Psoas muscle (tissue), 8 donors: Measurements from ENCODE around the gene UGP2. TPM values are rescaled to one million over a fixed set of nuclear protein-coding genes. Genes with fewer than 3 reads are reported as not detected.
A peak's percentile ranks its signal among the peaks of the same experiment; 100 is the strongest.

Experiments used
- ATAC-seq, 4 donors: fragments of 200-7000 bp; cut with Tn5 transposase; one replicate each; pipeline ENCODE4 v1.9.1; 2020; ENCODE audit warnings: moderate library complexity in 3 of 4, mild to moderate bottlenecking in 2 of 4
- DNase-seq, 2 donors: peaks; one replicate each; pipeline ENCODE4 v3.0.0-alpha.2; 2020
- H3K27ac ChIP-seq: fragments of 200-600 bp; one replicate; pipeline ENCODE4 v1.8.0; 2022
- H3K27me3 ChIP-seq, 3 donors: fragments of 200-600 bp in 1 of 3; one replicate each; pipeline versions ENCODE4 v1.6.1 to v1.8.0; 2013 to 2022; ENCODE audit warnings: low read length in 2 of 3, mild to moderate bottlenecking in 2 of 3, moderate library complexity in 1 of 3; ENCODE audit not compliant: insufficient read depth in 3 of 3
- H3K36me3 ChIP-seq, 2 donors: fragments of 200-600 bp in 1 of 2; one replicate each; pipeline versions ENCODE4 v1.6.1 to v1.8.0; 2013 to 2022; ENCODE audit warnings: low read depth in 1 of 2, mild to moderate bottlenecking in 1 of 2, moderate library complexity in 1 of 2; ENCODE audit not compliant: insufficient read depth in 1 of 2
- H3K4me1 ChIP-seq: fragments of 200-600 bp; one replicate; pipeline ENCODE4 v1.8.0; 2022
- H3K4me3 ChIP-seq: fragments of 200-600 bp; one replicate; pipeline ENCODE4 v1.8.0; 2022; ENCODE audit warnings: mild to moderate bottlenecking
- H3K9me3 ChIP-seq: fragments of 200-600 bp; one replicate; pipeline ENCODE4 v1.8.0; 2022
- WGBS, 3 donors: extraction: QIAGEN DNeasy Blood & Tissue Kit; methylation state at CpG; one replicate each; pipeline versions ENCODE4 v1.1.6 to v1.1.7; 2013; 5-methylcytosine and 5-hydroxymethylcytosine counted together
- intact Hi-C, 2 donors: fragments of 100-400 bp; cut with DNase I; formaldehyde crosslinking; loops; one replicate each; pipeline versions ENCODE4 v1.11.0 to v1.14.2; 2022
- polyA plus RNA-seq, 3 donors: library from polyadenylated mRNA; stranded (reverse); fragments of 200-250 nt; gene quantifications; one replicate each; pipeline ENCODE4 v1.2.3, GENCODE V29; 2013
- total RNA-seq, 4 donors: library from RNA; stranded (reverse); fragmentation: NEBNext Ultra II Directional in 2 of 4; extraction: Animal tissue kit (Norgen Biotek cat#: 25700) in 2 of 4; gene quantifications; one replicate each; pipeline versions ENCODE4 v1.2.1 to v1.2.4, GENCODE V29; 2021 to 2023
- TF ChIP-seq, protein P1 (sequence below): fragments of 200-600 bp; IDR thresholded peaks from one replicate; pipeline ENCODE4 v1.8.0; 2022; ENCODE audit warnings: antibody characterized with exemption
- donor health status: healthy with polysubstance abuse.
- donor health status: DM: no; HTN: no; CAD: no; lungs with moderate emphysema.
- donor health status: Bipolar disorder and iron deficiency.
- donor health status: healthy.
- donor health status: DM: yes; HTN: yes; CAD: no.
- donor health status: DM: no; HTN: no; CAD: no.
- donor health status: DM: no; HTN: no; CAD: no.
- donor health status: DM: yes; HTN: yes; CAD: no.

Gene UGP2
- total and polyA plus RNA-seq, 7 donors = 391 to 903 (median 520) TPM

DNA sequence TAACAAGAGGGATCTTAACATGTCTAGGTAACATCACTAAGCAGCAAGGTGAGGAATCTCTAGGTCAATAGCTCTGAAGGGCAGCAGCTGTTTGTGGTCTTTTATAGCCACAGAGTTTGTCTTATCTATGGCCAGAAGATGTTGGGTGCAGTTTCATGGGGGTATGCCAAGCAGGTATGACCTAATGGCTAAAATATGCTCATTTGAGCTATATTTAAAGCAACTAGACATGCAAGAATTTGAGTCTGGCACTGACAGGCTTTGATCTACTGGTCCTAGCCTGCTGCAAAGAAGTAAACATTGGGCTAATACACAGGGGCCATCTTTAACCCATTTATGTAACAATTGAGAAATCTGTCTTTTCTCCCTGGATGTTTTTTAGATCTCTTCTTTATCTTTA is 13.9 kb upstream of the UGP2 start:
- TF ChIP-seq, protein P1, sequence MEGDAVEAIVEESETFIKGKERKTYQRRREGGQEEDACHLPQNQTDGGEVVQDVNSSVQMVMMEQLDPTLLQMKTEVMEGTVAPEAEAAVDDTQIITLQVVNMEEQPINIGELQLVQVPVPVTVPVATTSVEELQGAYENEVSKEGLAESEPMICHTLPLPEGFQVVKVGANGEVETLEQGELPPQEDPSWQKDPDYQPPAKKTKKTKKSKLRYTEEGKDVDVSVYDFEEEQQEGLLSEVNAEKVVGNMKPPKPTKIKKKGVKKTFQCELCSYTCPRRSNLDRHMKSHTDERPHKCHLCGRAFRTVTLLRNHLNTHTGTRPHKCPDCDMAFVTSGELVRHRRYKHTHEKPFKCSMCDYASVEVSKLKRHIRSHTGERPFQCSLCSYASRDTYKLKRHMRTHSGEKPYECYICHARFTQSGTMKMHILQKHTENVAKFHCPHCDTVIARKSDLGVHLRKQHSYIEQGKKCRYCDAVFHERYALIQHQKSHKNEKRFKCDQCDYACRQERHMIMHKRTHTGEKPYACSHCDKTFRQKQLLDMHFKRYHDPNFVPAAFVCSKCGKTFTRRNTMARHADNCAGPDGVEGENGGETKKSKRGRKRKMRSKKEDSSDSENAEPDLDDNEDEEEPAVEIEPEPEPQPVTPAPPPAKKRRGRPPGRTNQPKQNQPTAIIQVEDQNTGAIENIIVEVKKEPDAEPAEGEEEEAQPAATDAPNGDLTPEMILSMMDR = no peak
- intact Hi-C loops = no loop called here
- ATAC-seq = peak; percentile 67 to 79 (median 76)

GRCh38 chr2:63831176-63831575 is 10.5 kb upstream of the UGP2 start:
- intact Hi-C loops = no loop called here
- Histone ChIP-seq H3K4me1 (peaks cover 13% of the 10 kb centered on the region), H3K36me3 (no peaks in the 10 kb centered on the region), H3K4me3 (no peak overlapping the region), H3K27ac (no peak overlapping the region), H3K27me3 (no peaks in the 10 kb centered on the region), H3K9me3 (no peaks in the 10 kb centered on the region)
- DNase-seq = no peak
- TF ChIP-seq, protein P1 = no peak
- 53 to 76% (median 53%) methylated on average over 1 of the region's 1 CpG for WGBS, 3 donors
- ATAC-seq = no peak

More for the DNA sequence above, 13.9 kb upstream of the UGP2 start:
- no peaks in the 10 kb centered on the region for H3K27me3 ChIP-seq
- no peaks in the 10 kb centered on the region for H3K36me3 ChIP-seq
- no peaks in the 10 kb centered on the region for H3K9me3 ChIP-seq
- DNase-seq = no peak
- peaks cover 13% of the 10 kb centered on the region for H3K4me1 ChIP-seq
- H3K4me3 ChIP-seq = no peak overlapping the region
- peak overlapping the region; percentile 12 for H3K27ac ChIP-seq

DNA sequence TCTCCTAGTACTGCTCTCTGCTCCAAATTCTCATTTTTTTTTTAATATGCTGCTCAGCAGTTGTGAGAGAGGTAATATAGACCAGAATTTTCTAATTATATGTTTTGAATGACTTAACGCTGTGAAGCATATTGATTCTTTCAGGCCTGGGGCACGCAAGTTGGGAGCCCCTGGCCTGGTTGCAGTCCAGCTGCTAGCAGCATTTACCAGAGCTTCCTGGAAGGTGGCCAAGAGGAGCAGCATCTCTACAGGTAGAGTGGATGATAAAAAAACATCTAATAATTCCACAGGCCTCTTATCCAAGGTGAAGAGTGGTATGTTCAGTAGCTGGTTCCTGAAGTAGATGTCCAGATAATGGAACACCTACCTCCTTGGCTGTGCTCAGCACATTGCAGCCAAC is 7.3 kb upstream of the UGP2 start:
- DNase-seq = no peak
- intact Hi-C loops = no loop called here
- Histone ChIP-seq H3K27ac (no peak overlapping the region), H3K36me3 (no peaks in the 10 kb centered on the region), H3K4me1 (no peaks in the 10 kb centered on the region), H3K9me3 (no peaks in the 10 kb centered on the region), H3K4me3 (no peak overlapping the region), H3K27me3 (no peaks in the 10 kb centered on the region)
- TF ChIP-seq, protein P1 = no peak
- no peak for ATAC-seq
- WGBS, 3 donors = 95 to 98% (median 97%) methylated on average over 2 of the region's 2 CpGs

- H3K27me3 ChIP-seq = no peaks in the 10 kb centered on the region
- ATAC-seq (no peak), DNase-seq (no peak)
- no peaks in the 10 kb centered on the region for H3K36me3 ChIP-seq
- no peaks in the 10 kb centered on the region for H3K9me3 ChIP-seq
- no peaks in the 10 kb centered on the region for H3K4me1 ChIP-seq
- intact Hi-C loops = no loop called here
- 23 to 51% (median 39%) methylated on average over 2 of the region's 2 CpGs for WGBS, 3 donors
- TF ChIP-seq, protein P1 = no peak
- no peak overlapping the region for H3K27ac ChIP-seq
- H3K4me3 ChIP-seq = peak overlapping the region; percentile 0
These were observed 4.6 kb upstream of the UGP2 start for GRCh38 chr2:63837036-63837594.
